ENCODE measurements around the gene NOC4L.

- no peak for TF ChIP-seq SUZ12 (IDR thresholded peaks at IDR 0.05)
- no peak for TF ChIP-seq ARNT (IDR thresholded peaks at IDR 0.05)
- TF ChIP-seq SP1 (IDR thresholded peaks at IDR 0.05): no peak
- TF ChIP-seq, protein P1, sequence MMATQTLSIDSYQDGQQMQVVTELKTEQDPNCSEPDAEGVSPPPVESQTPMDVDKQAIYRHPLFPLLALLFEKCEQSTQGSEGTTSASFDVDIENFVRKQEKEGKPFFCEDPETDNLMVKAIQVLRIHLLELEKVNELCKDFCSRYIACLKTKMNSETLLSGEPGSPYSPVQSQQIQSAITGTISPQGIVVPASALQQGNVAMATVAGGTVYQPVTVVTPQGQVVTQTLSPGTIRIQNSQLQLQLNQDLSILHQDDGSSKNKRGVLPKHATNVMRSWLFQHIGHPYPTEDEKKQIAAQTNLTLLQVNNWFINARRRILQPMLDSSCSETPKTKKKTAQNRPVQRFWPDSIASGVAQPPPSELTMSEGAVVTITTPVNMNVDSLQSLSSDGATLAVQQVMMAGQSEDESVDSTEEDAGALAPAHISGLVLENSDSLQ (IDR thresholded peaks at IDR 0.05): no peak
- TF ChIP-seq FOXM1 (IDR thresholded peaks at IDR 0.05; ENCODE audit: borderline replicate concordance): no peak
- TF ChIP-seq HDGF (IDR thresholded peaks at IDR 0.05; ENCODE audit: borderline replicate concordance): no peak
Observed at GRCh38 chr12:132127041-132127440, 17.2 kb upstream of the NOC4L start.
